ENCODE data around the gene TMEM191C. TPM values are rescaled to one million over a fixed set of nuclear protein-coding genes. Genes with fewer than 3 reads are reported as not detected.

TMEM191C gene
- total RNA-seq, 6 experiments from 2014 or later: 0.38 to 1.6 (median 0.56) TPM

GRCh38 chr22:21446128-21446826 is 20.9 kb upstream of the TMEM191C start:
- Mint-ChIP-seq H3K36me3 (ENCODE audit: low read depth) (no peaks in the 10 kb centered on the region), H3K27ac (no peak overlapping the region), H3K27me3 (ENCODE audit: insufficient read depth) (no peaks in the 10 kb centered on the region), H3K4me1 (ENCODE audit: low read depth) (no peaks in the 10 kb centered on the region), H3K9me3 (no peaks in the 10 kb centered on the region), H3K4me3 (no peak overlapping the region)
- TF ChIP-seq, protein P1, sequence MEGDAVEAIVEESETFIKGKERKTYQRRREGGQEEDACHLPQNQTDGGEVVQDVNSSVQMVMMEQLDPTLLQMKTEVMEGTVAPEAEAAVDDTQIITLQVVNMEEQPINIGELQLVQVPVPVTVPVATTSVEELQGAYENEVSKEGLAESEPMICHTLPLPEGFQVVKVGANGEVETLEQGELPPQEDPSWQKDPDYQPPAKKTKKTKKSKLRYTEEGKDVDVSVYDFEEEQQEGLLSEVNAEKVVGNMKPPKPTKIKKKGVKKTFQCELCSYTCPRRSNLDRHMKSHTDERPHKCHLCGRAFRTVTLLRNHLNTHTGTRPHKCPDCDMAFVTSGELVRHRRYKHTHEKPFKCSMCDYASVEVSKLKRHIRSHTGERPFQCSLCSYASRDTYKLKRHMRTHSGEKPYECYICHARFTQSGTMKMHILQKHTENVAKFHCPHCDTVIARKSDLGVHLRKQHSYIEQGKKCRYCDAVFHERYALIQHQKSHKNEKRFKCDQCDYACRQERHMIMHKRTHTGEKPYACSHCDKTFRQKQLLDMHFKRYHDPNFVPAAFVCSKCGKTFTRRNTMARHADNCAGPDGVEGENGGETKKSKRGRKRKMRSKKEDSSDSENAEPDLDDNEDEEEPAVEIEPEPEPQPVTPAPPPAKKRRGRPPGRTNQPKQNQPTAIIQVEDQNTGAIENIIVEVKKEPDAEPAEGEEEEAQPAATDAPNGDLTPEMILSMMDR (IDR thresholded peaks at IDR 0.05): no peak
- DNase-seq: no peak

- TF ChIP-seq, protein P1 (IDR thresholded peaks at IDR 0.05): no peak
- DNase-seq: no peak
- H3K9me3 Mint-ChIP-seq: no peaks in the 10 kb centered on the region
- H3K27me3 Mint-ChIP-seq (ENCODE audit: insufficient read depth): no peaks in the 10 kb centered on the region; the same call in 1 of the 2 replicates
- H3K4me1 Mint-ChIP-seq (ENCODE audit: low read depth): no peaks in the 10 kb centered on the region
- H3K36me3 Mint-ChIP-seq (ENCODE audit: low read depth): no peaks in the 10 kb centered on the region
- no peak overlapping the region for H3K4me3 Mint-ChIP-seq
- H3K27ac Mint-ChIP-seq: no peak overlapping the region
Measured at GRCh38 chr22:21446827-21447690, 20.1 kb upstream of the TMEM191C start.

DNA sequence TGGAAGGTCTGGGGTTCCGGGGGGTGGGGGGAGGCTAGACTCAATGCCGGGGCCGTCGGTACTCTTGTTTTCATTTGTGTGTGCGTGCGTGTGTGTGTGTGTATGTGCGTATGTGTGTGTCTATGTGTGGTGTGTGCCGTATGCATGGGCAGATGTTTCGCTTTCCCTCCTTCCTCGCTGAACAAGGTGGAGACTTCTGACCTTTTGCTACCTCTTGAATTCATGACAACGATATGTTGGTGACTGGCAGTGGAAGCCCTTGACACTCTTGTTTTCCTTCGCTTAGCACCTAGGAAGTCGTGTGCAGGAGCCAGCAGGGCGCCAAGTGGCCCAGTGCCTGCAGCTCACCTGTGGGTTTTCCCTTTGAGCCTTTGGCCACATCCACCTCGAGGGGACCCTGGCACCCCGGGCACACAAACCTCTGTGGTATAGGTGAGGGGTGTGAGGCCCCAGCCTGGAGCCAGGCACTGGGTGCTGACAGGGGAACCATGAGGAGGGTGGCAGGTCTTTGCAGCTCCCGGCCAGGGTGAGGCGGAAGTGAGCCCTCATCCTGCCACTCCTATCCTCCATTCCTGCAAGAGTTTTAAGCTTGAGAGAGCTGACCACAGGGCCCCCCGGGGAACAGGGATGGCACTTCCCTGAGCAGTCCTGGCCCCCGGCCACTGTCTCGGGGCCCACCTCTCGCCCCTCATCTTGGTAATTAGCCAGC is 19.3 kb upstream of the TMEM191C start:
- no peaks in the 10 kb centered on the region for H3K36me3 Mint-ChIP-seq (ENCODE audit: low read depth)
- H3K4me1 Mint-ChIP-seq (ENCODE audit: low read depth): no peaks in the 10 kb centered on the region
- no peaks in the 10 kb centered on the region for H3K9me3 Mint-ChIP-seq
- no peak overlapping the region for H3K27ac Mint-ChIP-seq
- no peak for DNase-seq
- TF ChIP-seq, protein P1 (IDR thresholded peaks at IDR 0.05): peak; percentile 30; the same call in 1 of the 2 replicates
- H3K4me3 Mint-ChIP-seq: no peak overlapping the region
- H3K27me3 Mint-ChIP-seq (ENCODE audit: insufficient read depth): no peaks in the 10 kb centered on the region; the same call in 1 of the 2 replicates

DNA sequence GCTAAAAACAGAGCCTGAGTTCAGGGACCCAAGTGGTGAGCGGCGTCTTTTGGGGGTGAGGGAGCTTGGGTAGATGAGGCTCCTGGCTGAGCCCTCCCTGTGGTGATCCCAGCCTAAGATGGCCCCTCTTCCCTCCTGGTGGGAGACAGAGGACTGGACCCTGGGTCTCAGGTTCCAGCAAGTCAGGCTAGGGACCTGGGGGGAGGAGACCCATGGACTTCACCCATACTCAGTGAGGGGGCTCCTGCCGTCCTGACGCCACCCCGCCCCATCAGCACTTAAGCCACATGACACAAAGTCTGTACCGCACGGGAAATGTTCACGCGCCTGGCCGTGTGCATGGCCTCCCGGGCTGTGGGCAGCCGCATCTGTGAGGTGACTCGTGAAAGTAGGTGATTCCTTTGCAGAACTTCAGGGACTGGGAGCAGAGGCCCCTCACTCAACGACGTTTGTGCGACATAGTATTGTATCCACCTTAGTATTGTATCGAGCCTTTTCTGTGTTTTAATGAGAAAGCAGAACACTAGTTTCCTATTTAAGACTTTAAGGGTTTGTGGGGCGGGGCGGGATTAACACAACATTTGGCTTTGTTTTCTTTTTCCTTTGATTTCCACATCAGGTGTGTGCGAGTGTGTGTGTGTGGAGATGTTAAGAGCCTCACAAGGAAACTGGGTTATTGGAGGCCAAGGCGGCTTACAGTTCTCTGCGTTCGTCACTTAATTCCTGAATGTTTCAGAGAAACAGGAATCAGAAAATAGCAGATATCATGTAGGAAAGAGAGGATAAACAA is 18.4 kb upstream of the TMEM191C start:
- Mint-ChIP-seq H3K27me3 (ENCODE audit: insufficient read depth) (no peaks in the 10 kb centered on the region; the same call in 1 of the 2 replicates), H3K4me1 (ENCODE audit: low read depth) (no peaks in the 10 kb centered on the region), H3K36me3 (ENCODE audit: low read depth) (no peaks in the 10 kb centered on the region), H3K9me3 (no peaks in the 10 kb centered on the region), H3K27ac (no peak overlapping the region), H3K4me3 (no peak overlapping the region)
- DNase-seq: no peak
- TF ChIP-seq, protein P1 (IDR thresholded peaks at IDR 0.05): no peak

Data from HFFc6 (cell line).